ENCODE data around the gene MPZL1.
"Not testable (repeated sequence)": the region's sequence is repeated elsewhere in the genome, so short reads cannot be mapped to it uniquely, and the experiment has no call there.

The MPZL1 gene

GRCh38 chr1:167819849-167820683, 98.3 kb downstream of the MPZL1 start:
- DNase-seq = peak in 1 of 2 donors; percentile 17

GRCh38 chr1:167820684-167821355, 99.0 kb downstream of the MPZL1 start:
- DNase-seq = no peak

GRCh38 chr1:167821356-167821685, 99.5 kb downstream of the MPZL1 start:
- DNase-seq = no peak

GRCh38 chr1:167821969-167822685, 100.3 kb downstream of the MPZL1 start:
- no peak for DNase-seq

GRCh38 chr1:167824163-167824794, 102.5 kb downstream of the MPZL1 start:
- no peak for DNase-seq

GRCh38 chr1:167825419-167826079, 103.8 kb downstream of the MPZL1 start:
- no peak for DNase-seq

- no peak for DNase-seq
Measured at GRCh38 chr1:167826127-167826526, 104.3 kb downstream of the MPZL1 start.

- no peak for DNase-seq
Measured at GRCh38 chr1:167829868-167830267, 108.1 kb downstream of the MPZL1 start.

- DNase-seq = not testable (repeated sequence)
Measured at GRCh38 chr1:167830668-167831067, 108.9 kb downstream of the MPZL1 start.

- no peak for DNase-seq
Measured at GRCh38 chr1:167832693-167833092, 110.9 kb downstream of the MPZL1 start.

- DNase-seq = no peak
Measured at GRCh38 chr1:167833904-167834303, 112.1 kb downstream of the MPZL1 start.

- DNase-seq = no peak
Measured at GRCh38 chr1:167836197-167836596, 114.4 kb downstream of the MPZL1 start.

- DNase-seq = no peak
Measured at GRCh38 chr1:167837326-167837725, 115.5 kb downstream of the MPZL1 start.

- DNase-seq = no peak
Measured at GRCh38 chr1:167839009-167839408, 117.2 kb downstream of the MPZL1 start.
